GM21737 (cell line): ENCODE results near the gene DAAM1.

Experiments used
- ATAC-seq: cut with Tn5 transposase; IDR thresholded peaks from one replicate; pipeline ENCODE4 v1.9.1; 2021; ENCODE audit warnings: mild to moderate bottlenecking, moderate library complexity; ENCODE audit not compliant: unreplicated experiment

Gene DAAM1

DNA sequence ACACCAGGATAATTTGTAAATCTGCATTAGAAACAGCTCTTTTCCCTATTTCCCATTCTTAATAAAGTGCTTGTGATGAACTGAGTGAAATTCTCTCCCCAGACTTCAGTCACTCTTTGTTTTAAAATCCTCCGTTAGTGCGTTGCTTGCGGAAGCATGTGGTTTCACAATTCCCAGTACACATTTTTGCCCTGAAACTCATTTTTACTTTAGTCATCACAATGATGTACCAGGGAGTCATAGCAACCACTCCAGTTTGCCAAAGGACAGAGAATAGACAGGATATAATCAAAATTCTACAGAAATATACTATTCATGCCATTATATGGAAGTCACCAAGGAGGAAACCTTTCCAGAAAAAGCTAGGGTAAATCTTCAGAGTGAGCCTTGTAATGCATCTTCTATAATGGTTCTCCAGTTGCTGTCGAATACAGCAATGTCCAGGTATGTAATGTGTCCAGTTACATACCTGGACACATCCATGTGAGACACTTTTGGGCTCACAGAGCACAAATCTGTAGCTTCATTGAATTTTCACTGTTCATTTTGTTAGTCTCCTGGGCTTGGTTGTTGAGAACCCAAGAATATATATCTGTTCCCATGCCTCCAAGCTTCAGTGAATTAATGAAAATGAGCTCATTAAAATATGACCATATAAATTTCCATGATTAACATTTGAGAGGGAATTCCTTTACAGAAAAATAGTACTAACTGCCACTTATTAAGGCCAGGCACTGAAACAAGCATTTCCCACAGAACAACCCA is 219.0 kb downstream of the DAAM1 start:
- no peak for ATAC-seq

- no peak for ATAC-seq
Observed at GRCh38 chr14:59415836-59416602, 227.6 kb downstream of the DAAM1 start.

DNA sequence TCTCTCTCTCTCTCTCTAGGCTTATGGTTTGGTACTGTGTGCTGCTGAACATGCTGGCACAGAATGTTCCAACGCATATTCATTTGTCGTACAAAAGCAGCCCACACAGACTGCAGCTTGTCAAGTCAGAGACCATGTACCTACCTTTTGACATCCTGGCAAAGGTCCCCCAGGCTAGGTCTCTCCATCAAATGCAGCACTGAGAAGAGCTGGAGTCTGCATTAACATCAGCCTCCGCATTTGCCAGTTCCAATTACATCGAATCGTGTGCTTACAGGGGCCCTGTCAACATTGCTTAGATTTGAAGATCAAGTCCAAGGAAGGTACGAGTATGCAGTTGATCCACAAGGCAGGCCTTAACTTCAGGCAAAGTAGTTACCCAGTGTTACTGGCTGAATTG is 228.8 kb downstream of the DAAM1 start:
- no peak for ATAC-seq

GRCh38 chr14:59419303-59419702 is 230.8 kb downstream of the DAAM1 start:
- ATAC-seq: no peak
